AG08396 (cell line): Measurements from ENCODE around the gene CBFB.
"Not testable (repeated sequence)": the region's sequence is repeated elsewhere in the genome, so short reads cannot be mapped to it uniquely, and the experiment has no call there.

Source experiments
- DNase-seq: peaks from one replicate; pipeline ENCODE4 v3.0.0; 2012; ENCODE audit warnings: low spot score, mixed read lengths

The CBFB gene

DNA sequence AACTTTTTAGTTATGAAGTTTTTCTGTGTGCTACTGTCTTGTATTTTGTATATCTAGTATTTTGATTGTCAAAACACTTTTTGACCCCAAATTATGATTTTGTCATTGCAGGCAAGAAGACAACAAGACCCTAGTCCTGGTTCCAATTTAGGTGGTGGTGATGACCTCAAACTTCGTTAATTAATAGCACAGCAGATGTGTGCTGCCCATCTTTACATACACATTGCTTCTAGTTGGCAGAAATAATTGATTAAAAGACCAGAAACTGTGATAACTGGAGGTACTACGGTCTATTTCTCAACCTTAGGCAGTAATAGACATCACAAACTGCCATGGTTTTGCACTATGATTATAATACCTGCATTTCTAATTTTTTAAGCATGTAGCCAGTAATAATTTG is 69.7 kb downstream of the CBFB start:
- no peak for DNase-seq

DNA sequence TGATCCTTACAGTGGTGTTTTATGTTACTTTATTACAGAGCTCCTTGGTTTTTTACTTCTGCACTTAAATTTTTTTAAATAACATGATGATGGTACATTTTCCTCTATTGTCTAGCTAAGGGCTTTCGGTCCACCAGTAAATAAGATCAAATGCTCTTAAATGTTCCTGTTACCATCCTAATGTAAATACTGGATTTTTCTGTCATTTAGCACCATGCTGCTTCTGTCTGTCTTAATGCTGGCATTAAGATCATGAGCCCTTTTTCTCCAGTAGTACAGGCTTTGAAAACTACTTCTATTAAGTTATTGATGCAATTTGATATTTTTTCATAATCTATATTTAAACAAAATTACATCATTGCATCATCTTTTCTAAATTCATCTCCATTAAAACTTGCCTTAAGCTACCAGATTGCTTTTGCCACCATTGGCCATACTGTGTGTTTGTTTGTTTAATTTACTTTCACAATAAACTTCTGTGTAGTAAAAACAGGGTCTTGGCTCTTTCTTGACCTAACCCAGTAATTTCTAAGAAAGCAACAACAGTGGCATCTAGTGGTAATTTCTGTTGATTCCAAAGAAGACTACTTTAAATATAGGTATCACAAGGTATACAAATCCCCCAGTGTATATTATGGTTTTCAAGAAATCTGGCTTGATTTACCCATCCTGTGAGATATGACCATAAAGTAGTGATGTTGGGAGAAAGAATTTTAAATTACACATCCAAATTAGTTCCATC is 71.8 kb downstream of the CBFB start:
- DNase-seq = no peak

DNA sequence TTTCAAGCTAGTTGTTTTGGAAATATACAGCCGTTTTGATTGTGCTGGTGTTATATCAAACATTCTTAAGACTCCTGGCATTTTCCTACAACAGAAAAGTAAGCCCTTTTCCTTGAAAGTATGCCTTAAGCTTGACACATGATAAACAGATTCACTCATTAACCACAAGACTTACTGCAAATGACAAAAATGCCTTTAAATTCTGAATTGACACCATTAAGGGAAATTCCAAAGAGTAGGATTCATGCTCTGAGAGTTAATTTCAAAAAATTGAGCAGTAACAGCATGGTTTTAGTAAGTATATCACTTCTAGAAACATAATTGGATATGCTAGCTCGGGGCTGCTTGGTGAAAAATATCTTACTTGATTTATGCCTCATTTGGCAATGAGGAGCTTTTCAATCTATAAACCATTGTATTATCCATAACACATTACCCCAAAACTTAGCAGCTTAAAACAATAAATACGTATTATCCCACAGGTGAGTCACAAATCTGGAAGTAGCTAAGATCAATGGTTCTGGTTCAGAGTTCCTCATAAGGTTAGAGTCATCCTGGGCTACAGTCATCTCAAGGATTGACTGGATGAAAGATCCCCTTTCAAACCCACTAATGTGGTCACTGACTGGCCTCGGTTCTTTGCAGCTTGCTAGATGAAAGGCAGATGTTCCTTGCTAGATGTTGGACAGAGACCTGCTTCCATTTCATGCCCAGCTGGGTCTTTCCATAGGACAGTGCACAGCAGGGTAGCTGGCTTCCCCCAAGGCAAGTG is 72.5 kb downstream of the CBFB start:
- no peak for DNase-seq

DNA sequence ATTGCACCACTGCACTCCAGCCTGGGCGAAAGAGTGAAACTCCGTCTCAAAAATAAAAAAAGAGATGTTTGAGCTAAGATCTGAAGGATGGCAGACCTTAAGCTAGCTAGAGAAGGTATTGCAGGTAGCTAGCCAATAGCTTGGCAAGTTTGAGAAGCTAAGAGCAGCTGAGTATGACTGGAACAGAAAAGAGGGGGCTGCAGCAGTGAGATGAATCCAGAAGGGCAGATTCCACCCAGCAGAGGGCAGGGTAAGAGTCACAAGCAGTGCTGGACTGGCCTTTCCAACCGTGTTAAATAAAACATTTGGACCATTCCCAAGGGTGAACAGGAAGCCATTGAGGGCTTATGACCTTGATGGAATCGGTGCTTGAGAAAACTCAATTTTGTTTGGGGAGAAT is 75.1 kb downstream of the CBFB start:
- no peak for DNase-seq

DNA sequence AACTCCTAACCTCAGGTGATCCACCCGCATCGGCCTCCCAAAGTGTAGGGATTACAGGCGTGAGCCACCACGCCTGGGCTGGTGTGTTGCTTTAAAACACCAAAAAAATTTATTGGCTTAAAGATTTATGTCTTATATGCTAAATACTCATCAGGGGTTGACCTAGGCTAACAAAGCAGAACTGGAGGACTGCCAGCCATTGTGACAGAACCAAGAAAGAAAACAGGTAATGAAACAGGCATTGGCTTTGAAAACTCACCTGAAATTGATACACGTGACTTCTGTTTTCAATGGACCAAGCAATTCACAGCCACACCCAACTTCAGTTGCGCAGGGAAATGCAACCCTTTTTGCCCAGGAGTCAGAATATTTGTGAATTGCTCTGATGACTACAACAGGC is 75.9 kb downstream of the CBFB start:
- no peak for DNase-seq

DNA sequence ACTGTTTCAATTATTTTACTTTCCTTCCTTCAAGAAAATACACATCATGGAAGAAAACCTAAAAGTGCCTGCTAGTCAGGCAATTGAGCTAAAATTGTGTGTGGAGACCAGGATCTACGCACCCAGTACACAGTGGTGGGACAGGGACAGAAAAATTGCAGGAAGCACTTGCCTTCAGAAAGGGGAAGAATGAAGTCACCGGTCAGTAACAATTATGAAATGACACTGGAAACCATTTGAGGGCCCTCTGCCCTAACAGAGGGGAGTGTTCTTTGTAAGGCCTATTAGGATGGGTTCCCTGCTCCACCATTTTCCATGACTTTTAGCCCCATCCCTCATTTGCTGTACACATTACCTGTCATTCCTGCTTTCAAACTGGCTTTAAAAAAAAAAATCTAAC is 76.3 kb downstream of the CBFB start:
- DNase-seq = no peak

DNA sequence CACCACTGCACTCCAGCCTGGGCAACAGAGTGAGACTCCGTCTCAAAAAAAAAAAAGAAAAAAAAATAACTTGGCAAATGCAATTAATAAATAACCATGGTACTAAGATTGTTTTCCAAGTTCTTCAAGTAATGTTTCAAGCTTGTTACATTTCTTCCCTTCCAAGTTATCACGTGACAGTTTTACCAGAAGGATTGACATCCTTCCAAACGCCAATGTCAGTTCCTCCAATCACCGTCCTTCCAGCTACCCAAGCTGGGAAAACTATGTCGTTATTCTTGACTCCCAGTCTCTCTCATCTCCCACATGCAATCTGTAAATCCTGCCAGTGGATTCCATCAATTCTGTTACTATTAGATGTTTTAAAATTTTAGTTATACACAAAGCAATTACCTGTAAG is 76.9 kb downstream of the CBFB start:
- DNase-seq = no peak

DNA sequence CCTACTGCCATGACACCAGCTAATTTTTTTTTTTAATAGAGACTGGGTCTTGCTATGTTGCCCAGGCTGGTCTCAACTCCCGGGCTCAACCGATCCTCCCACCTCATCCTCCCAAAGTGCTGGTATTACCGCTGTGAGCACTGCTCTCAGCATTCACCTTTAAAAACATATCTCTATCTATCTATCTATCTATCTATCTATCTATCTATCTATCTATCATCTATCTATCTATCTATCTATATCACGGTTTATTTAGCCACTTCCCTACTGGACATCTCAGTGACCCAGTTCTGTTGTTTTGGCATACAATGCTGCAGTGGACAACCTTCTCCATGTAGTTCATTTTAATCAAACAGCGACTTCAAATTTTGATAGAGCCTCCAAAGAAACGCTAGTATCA is 79.5 kb downstream of the CBFB start:
- no peak for DNase-seq

DNA sequence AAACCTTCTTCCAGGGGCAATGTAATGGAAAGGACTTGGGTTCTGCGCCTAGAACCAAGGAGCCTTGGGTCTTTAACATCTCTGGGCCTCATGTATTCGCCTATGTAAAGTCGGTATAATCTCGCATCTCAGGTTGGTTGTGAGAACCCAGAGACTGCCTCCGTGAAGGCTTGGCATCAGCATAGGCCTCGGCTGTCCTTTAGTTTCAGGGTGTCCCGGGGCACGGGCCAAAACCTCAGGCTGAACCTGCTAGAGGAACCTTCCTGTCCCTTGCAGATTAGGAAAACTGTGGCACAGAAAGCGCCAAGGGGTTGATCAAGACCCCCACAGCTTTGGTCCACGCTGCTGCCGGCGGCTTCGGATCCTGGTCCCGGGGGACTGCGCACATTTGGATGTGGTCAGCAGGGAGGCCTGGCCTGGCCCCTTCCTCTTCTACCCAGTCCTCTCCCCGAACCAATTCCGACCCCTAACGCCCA is 80.0 kb downstream of the CBFB start:
- DNase-seq = no peak

DNA sequence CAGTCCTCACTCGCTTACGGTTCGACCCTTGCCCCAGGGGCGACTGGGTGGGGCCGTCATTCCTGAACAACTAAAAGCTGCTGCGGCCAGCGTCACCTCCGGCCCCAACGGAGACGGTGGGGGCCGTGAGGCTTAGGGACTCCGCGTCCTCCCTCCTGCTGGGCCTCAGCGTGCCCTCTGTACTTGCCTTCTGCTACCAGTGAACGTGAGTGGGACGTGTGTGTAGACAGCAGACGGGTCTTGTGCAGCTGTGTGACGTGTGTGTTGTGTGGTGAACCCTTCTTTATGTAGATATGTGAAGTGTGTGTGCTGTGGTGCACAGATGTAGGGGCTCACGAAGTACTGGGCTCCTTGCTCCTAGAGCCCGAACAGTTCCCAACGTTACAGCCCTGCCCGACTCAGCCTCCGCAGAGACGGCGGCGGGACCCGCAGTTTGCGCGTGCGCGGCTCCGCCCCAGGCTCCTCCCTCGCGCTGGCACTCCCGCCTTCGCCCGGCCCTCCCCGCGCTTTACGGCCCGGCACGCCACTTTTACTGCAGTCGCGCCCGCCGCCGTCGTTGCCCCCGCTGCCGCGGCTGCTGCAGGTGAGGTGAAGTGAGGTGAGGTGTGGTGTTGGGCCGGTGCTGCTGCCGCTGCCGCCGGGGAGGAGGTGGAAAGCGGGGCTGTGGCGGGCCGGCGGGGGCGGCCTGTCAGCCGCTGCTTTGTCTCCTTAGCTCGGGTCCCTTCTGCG is 80.6 kb downstream of the CBFB start, which contains the start of gene PHAF1:
Gene PHAF1 (plus strand): TSS at position 535 of the 729 bp plus-strand sequence. CDS start 235 bp downstream, outside the sequence.
- peak; percentile 100 for DNase-seq

DNA sequence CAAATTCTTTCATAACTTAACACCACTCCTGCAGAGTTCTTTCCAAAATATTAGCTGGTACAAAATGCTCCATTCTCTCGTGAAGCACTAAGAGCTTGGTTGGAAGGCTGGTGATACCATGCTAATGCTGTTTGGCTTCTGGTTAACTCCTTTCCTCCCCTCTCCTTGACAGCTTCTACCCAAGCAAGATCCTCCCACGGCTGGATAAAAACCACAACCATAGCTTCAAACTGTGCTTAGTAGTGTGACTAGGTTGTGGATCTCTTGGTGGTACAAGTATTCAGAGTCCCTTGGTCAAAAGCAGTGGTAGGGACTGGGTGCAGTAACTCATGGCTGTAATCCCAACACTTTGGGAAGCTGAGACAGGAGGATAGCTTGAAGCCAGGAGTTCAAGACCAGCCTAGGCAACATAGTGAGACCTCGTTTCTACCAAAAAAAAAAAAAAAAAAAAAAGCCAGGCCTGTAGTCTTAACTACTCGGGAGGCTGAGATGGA is 83.0 kb downstream of the CBFB start:
- DNase-seq = no peak

DNA sequence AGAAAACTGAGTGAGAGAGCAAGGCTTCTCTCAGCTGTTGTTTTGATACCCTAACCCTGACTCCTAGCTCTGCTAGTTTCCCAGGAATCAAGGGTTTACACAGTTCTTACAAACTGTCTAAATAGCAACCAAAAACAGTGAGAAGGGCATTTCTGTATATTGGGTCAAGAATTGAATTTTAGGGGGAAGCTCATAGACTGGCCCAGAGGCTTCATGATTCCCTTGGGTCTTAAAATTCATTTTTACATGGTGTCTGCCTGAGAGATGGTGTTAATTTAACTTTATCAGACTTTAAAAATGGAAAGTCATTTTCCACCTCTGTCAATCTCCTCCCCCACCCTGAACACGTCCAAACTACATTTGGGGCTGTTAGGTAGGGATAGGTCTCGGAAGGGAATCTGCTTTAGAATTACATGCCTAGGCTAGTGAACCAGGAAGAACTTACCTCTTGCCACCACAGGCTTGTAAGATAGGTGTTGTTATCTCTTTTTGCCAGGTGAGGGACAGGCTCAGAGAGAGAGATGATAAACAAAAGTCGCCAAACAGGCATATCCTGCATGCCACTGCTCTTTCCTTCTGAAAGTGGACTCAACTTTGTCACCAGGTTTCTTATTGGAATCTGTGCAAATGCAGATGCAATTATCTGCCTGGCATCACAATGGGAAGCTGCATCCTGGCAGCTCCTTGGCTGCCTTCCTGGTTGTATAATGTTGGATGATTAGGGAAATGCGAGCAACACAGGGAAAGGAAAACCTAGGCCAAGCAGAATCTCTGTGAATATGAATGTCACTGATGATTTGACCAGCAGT is 83.8 kb downstream of the CBFB start:
- DNase-seq = no peak

DNA sequence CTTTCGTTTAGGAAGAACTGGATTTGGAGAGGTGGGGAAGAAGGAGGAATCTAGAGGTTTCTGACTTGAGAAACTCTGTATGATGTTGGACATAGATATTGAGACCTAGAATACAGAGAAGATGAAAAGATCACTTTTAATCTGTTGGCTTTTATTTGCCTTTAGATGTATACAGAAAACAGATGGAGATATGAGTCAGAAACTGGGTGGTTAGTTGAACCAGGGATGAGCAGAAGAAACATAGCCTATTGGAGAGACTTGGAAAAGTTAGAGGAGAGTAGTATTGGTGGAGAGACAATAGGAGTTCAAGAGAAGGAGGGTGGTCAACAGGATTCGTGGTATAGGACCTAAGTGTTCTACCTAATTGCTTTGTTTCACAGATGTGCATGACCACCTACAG is 85.8 kb downstream of the CBFB start:
- DNase-seq = no peak

DNA sequence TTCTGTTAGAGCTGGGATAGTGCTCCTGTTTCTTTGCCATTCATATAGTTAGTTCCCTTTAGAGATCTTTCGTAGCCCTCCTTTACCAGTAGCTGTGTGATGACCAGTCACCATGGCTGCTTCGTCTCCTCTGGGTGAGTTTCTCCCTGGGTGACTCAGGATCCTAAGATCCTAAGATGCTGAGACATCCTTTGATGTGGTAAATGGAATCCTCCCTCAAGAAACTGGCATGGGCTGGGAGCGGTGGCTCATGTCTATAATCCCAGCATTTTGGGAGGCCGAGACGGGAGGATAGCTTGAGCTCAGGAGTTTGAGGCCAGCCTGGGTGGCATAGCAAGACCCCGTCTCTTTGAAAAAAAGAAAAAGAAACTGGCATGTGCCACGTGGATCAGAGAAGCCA is 86.7 kb downstream of the CBFB start:
- DNase-seq = peak; percentile 89

DNA sequence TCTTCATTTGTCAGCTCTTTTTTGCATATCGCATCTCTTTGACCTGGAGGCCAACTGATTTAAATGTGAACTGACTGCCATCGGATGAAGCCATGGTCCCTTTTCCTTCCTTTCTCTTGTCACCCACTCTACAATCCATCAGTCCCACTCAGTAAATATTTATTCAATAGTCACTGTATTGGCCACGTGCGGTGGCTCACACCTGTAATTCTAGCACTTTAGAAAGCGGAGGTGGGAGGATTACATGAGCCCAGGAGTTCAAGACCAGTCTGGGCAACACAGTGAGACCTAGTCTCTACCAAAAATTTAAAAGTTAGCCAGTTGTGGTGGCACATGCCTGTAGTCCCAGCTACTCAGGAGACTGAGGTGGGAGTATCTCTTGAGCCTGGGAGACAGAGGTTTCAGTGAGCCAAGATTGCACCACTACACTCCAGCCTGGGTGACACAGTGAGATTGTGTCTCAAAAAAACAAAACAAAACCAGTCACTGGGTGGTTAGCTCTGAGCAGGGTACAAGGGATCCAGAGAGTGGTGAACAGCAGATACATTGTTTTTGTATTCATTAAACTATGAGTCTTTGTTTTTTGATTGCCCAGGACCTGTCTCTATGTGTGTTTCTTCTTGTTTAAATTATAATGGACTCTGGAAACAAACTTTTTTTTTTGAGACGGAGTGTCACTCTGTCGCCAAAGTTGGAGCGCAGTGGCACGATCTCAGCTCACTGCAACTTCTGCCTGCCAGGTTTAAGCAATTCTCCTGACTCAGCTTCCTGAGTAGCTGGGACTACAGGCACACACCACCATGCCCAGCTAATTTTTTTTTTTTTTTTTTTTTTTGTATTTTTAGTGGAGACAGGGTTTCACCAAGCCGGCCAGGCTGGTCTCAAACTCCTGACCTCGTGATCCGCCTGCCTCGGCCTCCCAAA is 87.7 kb downstream of the CBFB start:
- no peak for DNase-seq

DNA sequence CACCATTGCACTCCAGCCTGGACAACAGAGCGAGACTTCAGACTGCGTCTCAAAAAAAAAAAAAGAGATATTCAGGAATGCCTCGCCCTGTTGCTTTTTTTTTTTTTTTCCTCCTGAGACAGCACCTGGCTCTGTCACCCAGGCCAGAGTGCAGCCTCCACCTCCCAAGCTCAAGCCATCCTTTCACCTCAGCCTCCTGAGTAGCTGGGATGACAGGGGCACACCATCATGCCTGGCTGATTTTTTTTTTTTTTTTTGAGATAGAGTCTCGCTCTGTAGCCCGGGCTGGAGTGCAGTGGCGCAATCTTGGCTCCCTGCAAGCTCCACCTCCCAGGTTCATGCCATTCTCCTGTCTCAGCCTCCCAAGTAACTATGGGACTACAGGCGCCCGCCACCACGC is 88.8 kb downstream of the CBFB start:
- no peak for DNase-seq

DNA sequence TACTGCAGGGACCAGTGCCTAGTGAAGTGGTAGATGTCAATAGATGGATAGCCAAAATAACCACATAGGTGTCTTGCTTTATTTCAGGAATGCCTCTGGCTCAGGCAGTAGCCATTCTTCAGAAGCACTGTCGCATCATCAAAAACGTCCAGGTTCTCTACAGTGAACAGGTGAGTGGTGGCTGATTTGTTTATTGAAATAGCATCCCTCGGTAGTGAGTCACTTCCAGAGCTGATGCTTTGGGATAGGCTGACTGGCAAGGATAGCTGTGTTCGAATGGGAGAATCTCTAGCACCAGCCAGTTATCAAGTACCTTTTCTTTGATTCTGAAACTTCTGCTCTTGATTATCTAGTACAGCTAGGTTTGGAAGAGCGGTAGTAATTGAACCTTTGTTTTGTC is 91.1 kb downstream of the CBFB start:
- DNase-seq = no peak

DNA sequence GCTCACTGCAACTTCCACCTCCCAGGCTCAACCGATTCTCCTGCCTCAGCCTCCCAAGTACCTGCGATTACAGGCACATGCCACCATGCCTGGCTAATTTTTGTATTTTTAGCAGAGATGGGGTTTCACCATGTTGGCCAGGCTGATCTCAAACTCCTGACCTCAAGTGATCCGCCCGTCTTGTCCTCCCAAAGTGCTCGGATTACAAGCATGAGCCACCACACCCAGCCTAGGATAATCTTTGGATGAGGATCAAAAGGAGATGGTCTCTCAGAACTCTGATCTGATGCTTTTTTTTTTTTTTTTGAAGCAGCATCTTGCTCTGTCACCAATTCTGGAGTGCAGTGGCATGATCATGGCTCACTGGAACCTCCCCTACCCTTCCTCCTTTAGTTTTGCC is 93.8 kb downstream of the CBFB start:
- DNase-seq = not testable (repeated sequence)

DNA sequence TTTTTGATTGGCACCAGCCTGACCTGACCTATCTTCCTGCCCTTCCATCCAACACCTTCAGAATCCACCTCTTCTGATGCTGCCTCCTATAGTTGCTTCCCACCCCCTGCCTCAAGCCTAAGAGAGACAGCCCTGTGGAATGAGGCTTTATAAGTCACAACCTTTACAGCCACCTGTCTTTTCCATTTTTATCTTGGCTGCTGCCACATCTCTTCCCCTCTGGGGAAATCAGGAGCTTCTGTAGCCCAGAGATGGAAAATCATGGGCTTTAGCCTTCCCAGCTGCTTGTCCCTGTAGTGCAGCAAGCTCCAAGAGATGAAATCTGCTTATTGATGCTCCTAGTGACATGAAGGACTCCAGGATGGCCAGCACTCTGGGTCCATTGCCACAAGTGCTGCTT is 99.5 kb downstream of the CBFB start:
- DNase-seq = no peak

DNA sequence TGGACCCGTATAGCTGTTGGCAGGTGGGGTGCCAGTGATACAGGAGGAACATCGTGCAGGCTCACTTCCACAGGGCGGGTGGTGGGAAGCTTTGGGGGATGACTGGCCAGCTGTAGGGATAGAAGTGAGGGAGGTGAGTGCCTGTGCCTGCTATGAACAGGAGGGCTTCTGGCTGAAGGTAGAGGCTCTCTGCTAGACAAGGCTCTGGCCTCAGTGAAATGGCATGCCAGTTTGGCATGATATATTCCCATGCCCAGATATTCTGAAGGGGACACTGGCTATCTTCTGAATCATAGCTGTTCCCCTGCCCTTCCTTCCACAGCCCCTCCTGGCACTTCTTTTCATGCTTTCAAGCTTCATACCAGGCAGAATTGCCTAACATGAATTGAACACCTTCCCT is 99.9 kb downstream of the CBFB start:
- no peak for DNase-seq

DNA sequence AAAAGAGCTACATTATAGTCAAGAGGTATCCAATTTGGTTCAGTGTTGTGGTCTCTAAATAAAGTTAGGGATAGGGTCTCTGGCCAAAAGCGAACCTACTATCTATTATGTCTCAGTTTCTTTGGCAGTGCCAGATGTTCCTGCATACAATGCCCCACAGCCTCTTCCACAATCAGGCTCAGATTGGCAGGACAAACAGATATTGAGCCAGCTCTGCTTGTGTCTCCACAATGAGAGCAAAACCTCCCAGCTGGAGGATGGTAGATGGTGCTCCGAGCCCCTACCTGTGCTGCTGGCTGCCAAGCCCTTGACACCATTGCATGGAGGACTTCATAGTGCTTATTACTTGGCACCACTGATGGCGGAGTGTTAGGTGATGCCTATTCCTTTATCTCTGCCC is 100.5 kb downstream of the CBFB start:
- no peak for DNase-seq
